Measurements from ENCODE around the gene CHERP. TPM values are rescaled to one million over a fixed set of nuclear protein-coding genes. Genes with fewer than 3 reads are reported as not detected.

CHERP gene, protein sequence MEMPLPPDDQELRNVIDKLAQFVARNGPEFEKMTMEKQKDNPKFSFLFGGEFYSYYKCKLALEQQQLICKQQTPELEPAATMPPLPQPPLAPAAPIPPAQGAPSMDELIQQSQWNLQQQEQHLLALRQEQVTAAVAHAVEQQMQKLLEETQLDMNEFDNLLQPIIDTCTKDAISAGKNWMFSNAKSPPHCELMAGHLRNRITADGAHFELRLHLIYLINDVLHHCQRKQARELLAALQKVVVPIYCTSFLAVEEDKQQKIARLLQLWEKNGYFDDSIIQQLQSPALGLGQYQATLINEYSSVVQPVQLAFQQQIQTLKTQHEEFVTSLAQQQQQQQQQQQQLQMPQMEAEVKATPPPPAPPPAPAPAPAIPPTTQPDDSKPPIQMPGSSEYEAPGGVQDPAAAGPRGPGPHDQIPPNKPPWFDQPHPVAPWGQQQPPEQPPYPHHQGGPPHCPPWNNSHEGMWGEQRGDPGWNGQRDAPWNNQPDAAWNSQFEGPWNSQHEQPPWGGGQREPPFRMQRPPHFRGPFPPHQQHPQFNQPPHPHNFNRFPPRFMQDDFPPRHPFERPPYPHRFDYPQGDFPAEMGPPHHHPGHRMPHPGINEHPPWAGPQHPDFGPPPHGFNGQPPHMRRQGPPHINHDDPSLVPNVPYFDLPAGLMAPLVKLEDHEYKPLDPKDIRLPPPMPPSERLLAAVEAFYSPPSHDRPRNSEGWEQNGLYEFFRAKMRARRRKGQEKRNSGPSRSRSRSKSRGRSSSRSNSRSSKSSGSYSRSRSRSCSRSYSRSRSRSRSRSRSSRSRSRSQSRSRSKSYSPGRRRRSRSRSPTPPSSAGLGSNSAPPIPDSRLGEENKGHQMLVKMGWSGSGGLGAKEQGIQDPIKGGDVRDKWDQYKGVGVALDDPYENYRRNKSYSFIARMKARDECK
- 25.0 to 35.2 TPM (median 33.1 TPM) in 5 replicates for total RNA-seq (2022; extraction: Qiagen RNA extraction)

DNA sequence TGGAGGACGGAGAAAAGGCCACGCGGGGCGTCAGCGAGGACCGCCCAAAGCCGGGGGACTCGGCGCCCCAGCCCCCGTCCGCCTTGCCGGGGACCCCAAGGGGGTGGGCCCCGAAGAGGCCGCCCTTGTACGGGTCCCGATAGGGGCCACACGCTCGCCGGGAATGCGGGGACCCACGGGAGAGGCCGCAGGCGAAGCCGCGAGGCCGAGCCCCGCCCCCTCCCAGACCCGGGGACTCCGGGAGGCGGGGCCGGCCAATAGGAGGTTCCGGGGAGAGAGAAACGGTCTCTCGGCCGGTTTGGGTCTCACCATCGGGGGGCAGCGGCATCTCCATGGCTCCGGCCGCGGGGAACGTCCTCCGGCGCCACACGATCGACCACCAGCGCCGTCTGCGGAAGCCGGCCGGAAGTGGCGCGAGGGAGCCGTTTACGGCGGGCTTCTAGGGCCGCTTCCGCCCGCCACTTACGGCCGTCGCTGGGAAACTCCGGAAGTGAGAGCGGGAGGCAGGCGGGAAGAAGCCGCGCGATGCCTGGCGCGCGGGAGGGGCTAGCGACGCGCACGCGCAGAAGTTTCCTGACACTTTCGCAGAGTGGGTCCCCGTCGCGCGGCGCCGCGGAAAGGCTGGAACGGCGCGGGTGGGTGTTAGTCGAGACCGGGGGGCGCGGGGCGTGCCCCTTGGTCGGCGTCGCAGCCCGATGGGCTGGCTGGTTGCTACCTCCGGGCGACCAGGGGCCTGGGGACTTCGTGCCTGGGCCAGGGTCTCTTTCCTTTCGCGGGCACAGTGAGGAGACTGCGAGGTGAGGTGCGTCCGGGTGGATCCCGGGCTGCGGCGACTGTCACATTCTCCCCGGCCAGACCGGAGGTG, at the start of gene CHERP:
Gene CHERP, minus strand, starts transcription at position 393 of the 865 bp plus-strand sequence. Its CDS starts 59 bp downstream, at position 334.

DNA sequence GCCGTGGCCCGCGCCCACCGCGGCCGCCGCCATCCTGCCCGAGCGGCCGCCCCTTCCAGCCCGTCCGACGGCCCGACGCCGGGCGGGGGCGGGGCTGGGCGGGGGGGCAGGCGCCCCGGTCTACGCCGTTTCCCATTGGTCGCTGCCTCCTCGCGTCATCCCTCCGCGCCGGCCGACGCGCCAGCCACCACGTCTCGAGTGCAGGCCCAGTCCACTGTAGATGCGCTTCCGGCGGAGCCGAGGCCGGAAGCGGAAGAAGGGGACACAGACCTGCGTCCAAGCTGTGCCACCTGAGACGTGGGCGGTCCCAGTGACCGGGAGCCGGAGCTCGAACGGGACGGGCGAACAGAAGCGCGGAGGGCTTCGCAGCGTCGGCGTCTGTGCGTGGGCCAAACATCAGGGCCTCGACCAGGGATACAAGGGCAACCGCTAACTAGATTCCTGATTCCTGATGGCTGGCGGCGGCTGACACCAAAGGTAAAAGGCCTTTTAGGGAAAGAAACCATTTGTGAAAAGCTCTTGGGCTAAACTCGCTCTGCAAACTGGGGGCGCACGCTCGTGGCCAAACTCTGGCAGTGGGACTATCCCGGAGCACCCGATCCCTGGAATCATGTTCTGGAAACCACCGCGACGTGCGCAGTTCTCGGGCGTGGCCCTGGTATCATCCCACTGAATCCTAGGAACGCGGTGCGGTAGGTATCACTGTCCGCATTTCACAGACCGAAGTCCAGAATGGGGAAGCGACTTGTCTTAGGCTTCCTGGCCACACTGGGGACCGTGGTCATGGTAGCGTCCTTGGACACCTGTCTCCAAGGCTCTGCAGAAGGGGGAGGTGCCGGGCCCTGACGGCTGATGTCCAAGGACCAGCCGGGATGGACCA, 30.3 kb upstream of the CHERP start, which contains the start of gene SLC35E1:
Gene SLC35E1, minus strand, starts transcription at position 84 of the 880 bp plus-strand sequence. Its CDS starts 51 bp downstream, at position 33.

DNA sequence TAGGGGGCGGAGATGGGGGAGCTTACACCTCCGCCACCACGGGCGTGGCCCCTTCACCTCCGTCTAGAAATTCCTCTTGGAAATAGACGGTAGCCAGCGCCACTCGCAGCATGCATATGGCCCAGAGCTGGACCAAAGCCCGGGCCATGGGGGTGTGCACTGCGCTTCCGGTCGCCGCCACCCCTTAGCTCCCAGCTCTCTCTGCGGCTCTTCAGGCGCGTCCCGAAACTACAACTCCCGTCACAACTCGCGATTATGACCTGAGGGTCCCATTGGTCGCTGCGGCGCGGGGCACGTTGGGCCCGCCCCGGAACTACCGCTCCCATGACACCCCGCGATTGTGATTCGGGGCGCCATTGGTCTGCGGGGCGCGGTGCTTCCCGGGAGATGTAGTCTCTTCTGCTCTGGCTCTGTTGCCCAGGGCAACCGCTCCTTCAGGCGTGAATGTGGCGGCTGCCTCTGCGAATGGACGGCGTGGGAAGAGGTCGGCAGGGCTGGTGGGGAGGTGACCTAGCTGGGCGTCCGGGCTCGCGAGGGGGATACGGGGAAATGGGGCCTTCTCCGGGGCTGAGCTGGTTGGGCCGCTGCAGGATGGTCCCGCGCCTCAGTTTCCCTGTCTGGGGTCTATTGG, 46.1 kb downstream of the CHERP start, which contains the start of the genes C19orf44 and CALR3:
Gene C19orf44, plus strand, starts transcription at position 413 of the 631 bp plus-strand sequence. CDS start 4,399 bp downstream, outside the sequence.
Gene CALR3, minus strand, starts transcription at position 186 of the 631 bp plus-strand sequence. Its CDS starts 38 bp downstream, at position 148.

Other genes with a start within 250 kb of the CHERP start
- gene KLF2, start 217.6 kb downstream of the CHERP start, total RNA-seq (2022; extraction: Qiagen RNA extraction): 13.5 to 29.0 TPM (median 24.8 TPM) in 5 replicates
- 14.2 to 19.0 TPM (median 17.8 TPM) in 5 replicates for gene EPS15L1, start 70.5 kb downstream of the CHERP start, total RNA-seq (2022; extraction: Qiagen RNA extraction)
- 0.12 TPM in 1 of 5 replicates, not detected in the others for gene CALR3, start 46.3 kb downstream of the CHERP start, total RNA-seq (2022; extraction: Qiagen RNA extraction)
- 1.7 to 3.1 TPM (median 2.5 TPM) in 5 replicates for gene C19orf44, start 46.0 kb downstream of the CHERP start, total RNA-seq (2022; extraction: Qiagen RNA extraction)
- 14.6 to 23.8 TPM (median 21.9 TPM) in 5 replicates for gene SLC35E1, start 30.0 kb upstream of the CHERP start, total RNA-seq (2022; extraction: Qiagen RNA extraction)
- 3.9 to 6.3 TPM (median 5.9 TPM) in 5 replicates for gene MED26, start 85.8 kb upstream of the CHERP start, total RNA-seq (2022; extraction: Qiagen RNA extraction)
- 61.8 to 80.6 TPM (median 63.7 TPM) in 5 replicates for gene SMIM7, start 117.7 kb upstream of the CHERP start, total RNA-seq (2022; extraction: Qiagen RNA extraction)
- gene TMEM38A, start 118.7 kb upstream of the CHERP start, total RNA-seq (2022; extraction: Qiagen RNA extraction): 0.87 to 1.4 TPM (median 1.0 TPM) in 5 replicates
- 0.01 TPM in 1 of 5 replicates, not detected in the others for gene NWD1, start 177.4 kb upstream of the CHERP start, total RNA-seq (2022; extraction: Qiagen RNA extraction)